Pancreas (tissue), 10 donors: ENCODE measurements around the gene OGFR. TPM values are rescaled to one million over a fixed set of nuclear protein-coding genes. Genes with fewer than 3 reads are reported as not detected.

Source experiments
- ATAC-seq, 4 donors: fragments of 200-7000 bp; cut with Tn5 transposase; one replicate each; pipeline versions ENCODE4 v1.8.0 to v1.9.1; 2020; ENCODE audit warnings: mild to moderate bottlenecking in 4 of 4, moderate library complexity in 4 of 4
- DNase-seq, 6 donors: peaks; one replicate each; pipeline ENCODE4 v3.0.0-alpha.2; 2020
- FAIRE-seq: peaks from 2 replicates; lab custom pipeline; 2012; peaks lifted over from hg19 to GRCh38; lab: Jason Lieb, UNC
- H3K27ac ChIP-seq, 4 donors: fragments of 200-600 bp; sonication (generic); 1 replicate in 3 of 4; 2 replicates in 1 of 4; pipeline versions ENCODE4 v1.5.0 to v1.8.0; 2020
- H3K27me3 ChIP-seq, 4 donors: fragments of 200-600 bp; one replicate each; pipeline ENCODE4 v1.8.0; 2021
- H3K36me3 ChIP-seq, 3 donors: fragments of 200-600 bp; sonication (generic) in 1 of 3; one replicate each; pipeline versions ENCODE4 v1.5.0 to v1.8.0; 2020 to 2021
- H3K4me1 ChIP-seq, 3 donors: fragments of 200-600 bp; one replicate each; pipeline ENCODE4 v1.8.0; 2021
- H3K4me3 ChIP-seq, 4 donors: fragments of 200-600 bp; sonication (generic) in 2 of 4; one replicate each; pipeline versions ENCODE4 v1.5.0 to v1.8.0; 2020 to 2021
- H3K9me3 ChIP-seq, 4 donors: fragments of 200-600 bp; one replicate each; pipeline ENCODE4 v1.8.0; 2021
- WGBS, 2 donors: extraction: QIAGEN DNeasy Blood & Tissue Kit; methylation state at CpG; one replicate each; pipeline ENCODE4 v1.1.7; 2013; 5-methylcytosine and 5-hydroxymethylcytosine counted together
- intact Hi-C, 3 donors: fragments of 100-400 bp; cut with DNase I; formaldehyde crosslinking; loops; one replicate each; pipeline versions ENCODE4 v1.11.1 to v1.14.2; 2022
- polyA plus RNA-seq, 2 donors: library from polyadenylated mRNA; stranded (reverse); fragments of 200-250 nt; gene quantifications; one replicate each; pipeline ENCODE4 v1.2.3, GENCODE V29; 2013
- total RNA-seq, 6 donors: library from RNA; stranded (reverse); fragmentation: NEBNext Ultra II Directional in 4 of 6; extraction: Animal tissue kit (Norgen Biotek cat#: 25700) in 4 of 6; gene quantifications; one replicate each; pipeline versions ENCODE4 v1.2.1 to v1.2.4, GENCODE V29; 2021 to 2023
- TF ChIP-seq, protein P1 (sequence below), 4 donors: fragments of 200-600 bp; sonication (generic) in 3 of 4; IDR thresholded peaks; one replicate each; pipeline versions ENCODE4 v1.5.0 to v1.8.0; 2021; ENCODE audit warnings: antibody characterized with exemption in 4 of 4
- donor health status: healthy with polysubstance abuse.
- donor health status: DM: no; HTN: no; CAD: no; lungs with moderate emphysema.
- donor health status: DM: no; HTN: no; CAD: no.
- donor health status: control.
- donor health status: control.
- donor health status: Bipolar disorder and iron deficiency.
- donor health status: DM: yes; HTN: yes; CAD: no.
- donor health status: DM: no; HTN: no; CAD: no.
- donor health status: DM: no; HTN: no; CAD: no.
- donor health status: DM: yes; HTN: yes; CAD: no.

OGFR gene
- total and polyA plus RNA-seq, 8 donors, result 18.1 to 79.5 (median 23.0) TPM

GRCh38 chr20:62812907-62813200 lies 8.2 kb downstream of the OGFR start:
- FAIRE-seq, result no peak
- TF ChIP-seq, protein P1, sequence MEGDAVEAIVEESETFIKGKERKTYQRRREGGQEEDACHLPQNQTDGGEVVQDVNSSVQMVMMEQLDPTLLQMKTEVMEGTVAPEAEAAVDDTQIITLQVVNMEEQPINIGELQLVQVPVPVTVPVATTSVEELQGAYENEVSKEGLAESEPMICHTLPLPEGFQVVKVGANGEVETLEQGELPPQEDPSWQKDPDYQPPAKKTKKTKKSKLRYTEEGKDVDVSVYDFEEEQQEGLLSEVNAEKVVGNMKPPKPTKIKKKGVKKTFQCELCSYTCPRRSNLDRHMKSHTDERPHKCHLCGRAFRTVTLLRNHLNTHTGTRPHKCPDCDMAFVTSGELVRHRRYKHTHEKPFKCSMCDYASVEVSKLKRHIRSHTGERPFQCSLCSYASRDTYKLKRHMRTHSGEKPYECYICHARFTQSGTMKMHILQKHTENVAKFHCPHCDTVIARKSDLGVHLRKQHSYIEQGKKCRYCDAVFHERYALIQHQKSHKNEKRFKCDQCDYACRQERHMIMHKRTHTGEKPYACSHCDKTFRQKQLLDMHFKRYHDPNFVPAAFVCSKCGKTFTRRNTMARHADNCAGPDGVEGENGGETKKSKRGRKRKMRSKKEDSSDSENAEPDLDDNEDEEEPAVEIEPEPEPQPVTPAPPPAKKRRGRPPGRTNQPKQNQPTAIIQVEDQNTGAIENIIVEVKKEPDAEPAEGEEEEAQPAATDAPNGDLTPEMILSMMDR (IDR thresholded peaks at IDR 0.05), result no peak
- peaks cover 0 to 5% (median 0%) of the 10 kb centered on the region in 4 donors for H3K27me3 ChIP-seq
- intact Hi-C loops, result no loop called here
- no peaks in the 10 kb centered on the region for H3K4me1 ChIP-seq
- H3K9me3 ChIP-seq, result no peaks in the 10 kb centered on the region
- 90 to 95% methylated on average over 9 to 11 of the region's 11 CpGs for WGBS, 2 donors
- no peak for DNase-seq
- H3K27ac ChIP-seq, result no peak overlapping the region
- ATAC-seq, result no peak
- H3K4me3 ChIP-seq, result no peak overlapping the region
- H3K36me3 ChIP-seq, result peaks cover 0 to 43% (median 22%) of the 10 kb centered on the region in 3 donors

DNA sequence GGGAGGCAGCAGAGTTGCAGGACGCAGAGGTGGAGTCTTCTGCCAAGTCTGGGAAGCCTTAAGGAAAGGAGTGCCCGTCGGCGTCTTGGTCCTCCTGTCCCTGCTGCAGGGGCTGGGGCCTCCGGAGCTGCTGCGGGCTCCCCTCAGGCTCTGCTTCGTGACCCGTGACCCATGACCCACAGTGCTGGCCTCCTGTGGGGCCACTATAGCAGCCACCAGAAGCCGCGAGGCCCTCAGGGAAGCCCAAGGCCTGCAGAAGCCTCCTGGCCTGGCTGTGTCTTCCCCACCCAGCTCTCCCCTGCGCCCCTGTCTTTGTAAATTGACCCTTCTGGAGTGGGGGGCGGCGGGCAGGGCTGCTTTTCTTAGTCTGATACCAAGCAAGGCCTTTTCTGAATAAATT lies 9.0 kb downstream of the OGFR start:
- FAIRE-seq, result no peak
- 87 to 93% methylated on average over 13 of the region's 13 CpGs for WGBS, 2 donors
- no peak for DNase-seq
- Histone ChIP-seq H3K9me3 (no peaks in the 10 kb centered on the region), H3K27me3 (peaks cover 0 to 5% (median 0%) of the 10 kb centered on the region in 4 donors), H3K4me3 (no peak overlapping the region), H3K27ac (no peak overlapping the region), H3K4me1 (peaks cover 0 to 3% (median 0%) of the 10 kb centered on the region in 3 donors), H3K36me3 (peaks cover 0 to 42% (median 22%) of the 10 kb centered on the region in 3 donors)
- no peak for ATAC-seq
- TF ChIP-seq, protein P1 (IDR thresholded peaks at IDR 0.05), result no peak
- intact Hi-C loops, result no loop called here

GRCh38 chr20:62814060-62814708 lies 9.5 kb downstream of the OGFR start:
- H3K4me1 ChIP-seq, result peaks cover 0 to 6% (median 0%) of the 10 kb centered on the region in 3 donors
- no peaks in the 10 kb centered on the region for H3K9me3 ChIP-seq
- intact Hi-C loops, result no loop called here
- H3K4me3 ChIP-seq, result no peak overlapping the region
- FAIRE-seq, result no peak
- TF ChIP-seq, protein P1 (IDR thresholded peaks at IDR 0.05), result no peak
- DNase-seq, result no peak
- WGBS, 2 donors, result 64 to 72% methylated on average over 12 to 13 of the region's 13 CpGs
- ATAC-seq, result no peak
- H3K27me3 ChIP-seq, result peaks cover 0 to 5% (median 0%) of the 10 kb centered on the region in 4 donors
- peaks cover 0 to 36% (median 22%) of the 10 kb centered on the region in 3 donors for H3K36me3 ChIP-seq
- H3K27ac ChIP-seq, result no peak overlapping the region

GRCh38 chr20:62814709-62815065 lies 10.1 kb downstream of the OGFR start:
- no peak for ATAC-seq
- TF ChIP-seq, protein P1 (IDR thresholded peaks at IDR 0.05), result no peak
- H3K36me3 ChIP-seq, result peaks cover 0 to 31% (median 18%) of the 10 kb centered on the region in 3 donors
- no peak overlapping the region for H3K27ac ChIP-seq
- H3K9me3 ChIP-seq, result no peaks in the 10 kb centered on the region
- WGBS, 2 donors, result 43 to 64% methylated on average over 12 of the region's 12 CpGs
- DNase-seq, result no peak
- H3K27me3 ChIP-seq, result peaks cover 0 to 5% (median 0%) of the 10 kb centered on the region in 4 donors
- intact Hi-C loops, result no loop called here
- H3K4me3 ChIP-seq, result no peak overlapping the region
- H3K4me1 ChIP-seq, result peaks cover 0 to 6% (median 0%) of the 10 kb centered on the region in 3 donors
- no peak for FAIRE-seq
